Fibroblast of villous mesenchyme (primary cell): Measurements from ENCODE around the gene NEK1. TPM values are rescaled to one million over a fixed set of nuclear protein-coding genes. Genes with fewer than 3 reads are reported as not detected.

Experiments used
- DNase-seq: peaks from one replicate; pipeline ENCODE4 v3.0.0-alpha.2; 2010; ENCODE audit warnings: low read depth
- H3K4me3 ChIP-seq: 2 replicates; pipeline ENCODE4 v1.5.1; 2011; ENCODE audit warnings: low read depth, mild to moderate bottlenecking, low read length
- total RNA-seq: library from RNA; depleted of rRNA; stranded (reverse); fragments of >200 nt; gene quantifications from 2 replicates; pipeline ENCODE4 v1.2.3, GENCODE V29; 2012
- TF ChIP-seq, protein P1 (sequence below): IDR thresholded peaks from 2 replicates; pipeline ENCODE4 v1.5.1; 2012; ENCODE audit warnings: low read depth, mild to moderate bottlenecking, low read length; ENCODE audit not compliant: insufficient read depth

The NEK1 gene
- total RNA-seq, 1 donor, result 11.2 TPM

DNA sequence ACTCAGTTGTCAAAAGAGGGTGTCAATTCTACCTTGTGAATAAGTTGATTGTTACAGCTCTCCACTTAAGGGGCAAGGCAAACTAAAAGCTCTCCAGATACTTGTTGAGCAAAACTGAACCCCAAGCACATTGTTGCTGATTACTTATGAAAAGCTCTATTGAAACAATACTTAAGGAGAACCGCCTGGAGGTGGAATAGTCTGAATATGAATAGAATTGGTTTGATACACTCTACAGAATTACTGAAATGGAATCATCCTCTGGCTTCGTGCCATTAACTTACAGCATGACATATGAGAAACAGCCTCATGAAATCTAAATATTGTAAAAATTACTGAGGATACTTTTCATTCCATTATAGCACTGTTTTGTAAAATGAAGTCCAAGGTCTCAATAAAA lies 214.6 kb downstream of the NEK1 start:
- TF ChIP-seq, protein P1, sequence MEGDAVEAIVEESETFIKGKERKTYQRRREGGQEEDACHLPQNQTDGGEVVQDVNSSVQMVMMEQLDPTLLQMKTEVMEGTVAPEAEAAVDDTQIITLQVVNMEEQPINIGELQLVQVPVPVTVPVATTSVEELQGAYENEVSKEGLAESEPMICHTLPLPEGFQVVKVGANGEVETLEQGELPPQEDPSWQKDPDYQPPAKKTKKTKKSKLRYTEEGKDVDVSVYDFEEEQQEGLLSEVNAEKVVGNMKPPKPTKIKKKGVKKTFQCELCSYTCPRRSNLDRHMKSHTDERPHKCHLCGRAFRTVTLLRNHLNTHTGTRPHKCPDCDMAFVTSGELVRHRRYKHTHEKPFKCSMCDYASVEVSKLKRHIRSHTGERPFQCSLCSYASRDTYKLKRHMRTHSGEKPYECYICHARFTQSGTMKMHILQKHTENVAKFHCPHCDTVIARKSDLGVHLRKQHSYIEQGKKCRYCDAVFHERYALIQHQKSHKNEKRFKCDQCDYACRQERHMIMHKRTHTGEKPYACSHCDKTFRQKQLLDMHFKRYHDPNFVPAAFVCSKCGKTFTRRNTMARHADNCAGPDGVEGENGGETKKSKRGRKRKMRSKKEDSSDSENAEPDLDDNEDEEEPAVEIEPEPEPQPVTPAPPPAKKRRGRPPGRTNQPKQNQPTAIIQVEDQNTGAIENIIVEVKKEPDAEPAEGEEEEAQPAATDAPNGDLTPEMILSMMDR, result no peak
- peak; percentile 46 for DNase-seq
- H3K4me3 ChIP-seq, result no peak overlapping the region

DNA sequence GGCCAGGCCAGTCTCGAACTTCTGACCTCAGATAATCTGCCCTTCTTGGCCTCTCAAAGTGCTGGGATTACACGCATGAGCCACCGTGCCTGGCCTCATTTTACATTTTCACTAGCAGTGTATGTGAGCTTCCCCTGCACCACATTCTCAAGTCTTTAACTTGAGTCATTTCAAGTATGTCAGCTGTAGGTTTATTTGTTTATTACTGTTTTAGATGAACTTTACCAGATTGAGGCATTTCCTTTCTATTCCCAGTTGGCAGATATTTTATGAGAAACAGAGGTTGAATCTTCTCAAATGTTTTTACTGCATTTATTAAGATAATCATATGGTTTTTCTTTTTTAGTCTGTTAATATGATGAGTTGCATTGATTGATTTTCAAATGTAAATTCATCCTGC lies 227.0 kb downstream of the NEK1 start:
- TF ChIP-seq, protein P1, result no peak
- no peak overlapping the region for H3K4me3 ChIP-seq
- peak; percentile 55 for DNase-seq

DNA sequence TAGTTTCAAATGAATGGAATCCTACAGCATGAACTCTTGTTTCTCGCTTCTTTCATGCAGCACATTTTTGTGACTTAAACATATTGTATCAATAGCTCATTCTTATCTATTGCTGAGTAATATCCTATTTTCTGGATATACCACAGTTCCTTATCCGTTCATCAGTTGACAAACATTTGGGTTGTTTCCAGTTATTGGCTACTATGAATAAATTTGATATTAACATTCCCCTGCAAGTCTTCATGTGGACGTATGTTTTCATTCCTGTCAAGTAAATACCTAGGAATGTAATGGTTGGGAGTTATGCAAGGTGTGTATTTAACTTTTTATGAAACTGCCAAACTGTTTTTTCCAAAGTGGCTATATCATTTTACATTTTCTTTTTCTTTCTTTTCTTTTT lies 227.6 kb downstream of the NEK1 start:
- no peak for DNase-seq
- H3K4me3 ChIP-seq, result no peak overlapping the region
- TF ChIP-seq, protein P1, result no peak

DNA sequence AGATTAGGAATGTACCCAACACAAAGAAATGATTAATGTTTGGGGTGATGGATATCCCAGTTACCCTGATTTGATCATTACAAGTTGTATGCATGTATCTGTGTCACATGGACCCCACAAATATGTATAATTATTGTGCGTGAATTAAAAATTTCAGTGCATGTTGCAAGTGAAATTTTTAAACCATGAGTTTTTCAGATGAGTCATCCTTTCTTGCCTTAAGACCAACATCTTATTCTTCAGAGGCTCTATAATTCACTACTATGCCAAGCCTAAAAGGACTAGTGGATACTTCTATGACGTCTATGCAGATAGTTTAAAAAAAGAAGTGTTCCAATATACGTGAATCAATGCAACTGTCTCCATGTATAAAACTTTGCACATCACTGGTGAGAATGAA lies 228.7 kb downstream of the NEK1 start:
- peak; percentile 88 for DNase-seq
- TF ChIP-seq, protein P1, result no peak

DNA sequence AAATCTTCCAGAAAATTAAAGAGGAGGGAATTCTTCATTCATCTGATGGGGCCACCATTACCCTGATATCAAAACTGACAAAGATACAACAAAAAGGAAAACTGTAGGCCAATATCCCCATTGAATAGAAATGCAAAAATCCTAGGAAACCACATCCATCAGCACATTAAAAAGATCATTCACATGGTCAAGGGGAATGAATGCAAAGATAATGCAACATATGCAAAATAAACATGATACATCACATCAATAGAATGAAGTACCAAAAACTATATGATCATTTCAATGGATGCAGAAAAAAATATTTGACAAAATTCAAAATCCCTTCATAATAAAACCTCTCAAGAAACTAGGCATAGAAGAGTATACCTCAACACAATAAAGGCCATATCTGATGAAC lies 232.7 kb downstream of the NEK1 start:
- no peak overlapping the region for H3K4me3 ChIP-seq
- TF ChIP-seq, protein P1, result no peak
- no peak for DNase-seq

More for the DNA sequence above, 228.7 kb downstream of the NEK1 start:
- H3K4me3 ChIP-seq, result no peak overlapping the region

DNA sequence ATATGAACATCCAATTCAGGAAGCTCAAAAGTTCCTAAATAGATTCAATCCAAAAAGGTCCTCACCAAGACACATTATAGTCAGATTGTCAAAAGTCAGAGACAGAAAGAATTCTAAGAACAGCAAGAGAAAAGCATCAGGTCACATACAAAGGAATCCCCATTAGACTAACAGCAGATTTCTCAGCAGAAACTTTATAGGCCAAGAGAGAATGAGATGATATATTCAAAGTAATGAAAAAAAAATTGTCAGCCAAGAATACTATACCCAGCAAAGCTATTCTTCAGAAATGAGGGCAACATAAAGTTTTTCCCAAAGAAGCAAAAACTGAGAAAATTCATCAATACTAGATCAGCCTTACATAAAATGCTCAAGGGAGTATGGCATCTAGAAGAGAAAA lies 235.0 kb downstream of the NEK1 start:
- TF ChIP-seq, protein P1, result no peak
- no peak overlapping the region for H3K4me3 ChIP-seq
- no peak for DNase-seq

DNA sequence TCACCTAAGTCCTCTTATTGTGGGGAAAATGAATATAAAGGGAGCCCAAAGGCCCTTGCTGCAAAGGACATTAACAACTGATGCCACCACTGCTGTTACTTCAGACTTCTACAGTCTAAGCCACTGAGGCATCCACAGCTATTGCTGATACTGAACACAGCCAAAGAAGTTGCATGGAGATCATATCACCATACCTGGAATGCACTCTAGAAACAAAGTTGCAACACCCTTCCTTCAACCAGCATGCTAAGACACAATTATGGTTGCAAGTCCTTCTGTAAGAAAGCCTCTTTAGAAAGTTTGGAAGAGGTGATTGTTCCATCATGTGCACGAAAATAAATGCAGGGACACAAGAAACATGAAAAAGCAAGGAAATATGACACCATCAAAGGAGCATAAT lies 236.0 kb downstream of the NEK1 start:
- H3K4me3 ChIP-seq, result no peak overlapping the region
- TF ChIP-seq, protein P1, result no peak
- DNase-seq, result no peak
